BE2C (cell line): ENCODE measurements around the gene STARD13.

Source experiments
- DNase-seq: peaks from one replicate; pipeline ENCODE4 v3.0.0-alpha.2; 2020
- H3K27me3 ChIP-seq: fragments of 250-450 bp; sonication (Bioruptor Pico); 2 replicates; pipeline ENCODE4 v1.5.1; 2020; ENCODE audit warnings: mild to moderate bottlenecking
- H3K36me3 ChIP-seq: fragments of 250-450 bp; sonication (Bioruptor Pico); 2 replicates; pipeline ENCODE4 v1.5.1; 2020; ENCODE audit warnings: mild to moderate bottlenecking
- H3K4me1 ChIP-seq: fragments of 250-450 bp; sonication (Bioruptor Pico); 2 replicates; pipeline ENCODE4 v1.5.1; 2020
- H3K4me3 ChIP-seq: 2 replicates; pipeline ENCODE4 v1.5.1; 2011; ENCODE audit warnings: low read depth, low read length
- H3K9me3 ChIP-seq: fragments of 250-450 bp; sonication (Bioruptor Pico); 2 replicates; pipeline ENCODE4 v1.5.1; 2020
- TF ChIP-seq, protein P1 (sequence below): IDR thresholded peaks from 2 replicates; pipeline ENCODE4 v1.5.1; 2012; ENCODE audit warnings: mild to moderate bottlenecking, low read depth, low read length

STARD13 gene

DNA sequence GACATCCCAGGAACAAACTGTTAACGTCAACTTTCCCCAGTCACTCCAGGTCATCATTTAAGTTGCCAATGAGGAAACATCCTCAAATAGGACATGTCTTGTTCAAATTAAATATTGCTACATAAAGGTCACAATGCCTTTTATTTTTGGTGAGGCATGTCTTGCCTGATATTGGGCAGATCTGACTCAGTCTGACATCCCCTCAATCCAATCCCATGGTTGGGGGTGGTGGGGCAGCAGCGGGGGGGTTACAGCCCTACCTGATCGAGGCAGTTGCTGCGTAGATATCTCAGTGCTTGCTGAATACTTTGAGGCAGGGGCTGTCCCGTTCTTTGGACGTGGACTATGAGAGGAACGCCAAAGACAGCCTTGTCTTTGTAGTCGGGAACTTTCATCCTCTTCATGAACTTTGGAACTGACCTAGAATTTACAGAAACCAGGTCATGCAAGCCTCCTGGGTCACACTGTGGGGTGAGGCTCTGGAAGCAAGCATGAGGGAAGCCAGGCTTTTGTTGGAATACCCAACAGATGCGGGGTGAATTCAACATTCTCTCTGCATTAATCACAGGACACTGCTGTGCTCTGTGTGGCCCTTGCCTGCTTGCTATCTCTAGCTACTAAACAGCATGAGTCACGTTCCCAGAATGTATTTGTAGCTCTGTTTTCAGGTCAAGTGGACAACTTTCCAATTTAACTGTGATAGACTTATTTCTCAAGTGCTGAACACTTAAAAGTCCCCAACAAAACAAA, 159.6 kb downstream of the STARD13 start:
- H3K27me3 ChIP-seq, result no peaks in the 10 kb centered on the region
- TF ChIP-seq, protein P1, sequence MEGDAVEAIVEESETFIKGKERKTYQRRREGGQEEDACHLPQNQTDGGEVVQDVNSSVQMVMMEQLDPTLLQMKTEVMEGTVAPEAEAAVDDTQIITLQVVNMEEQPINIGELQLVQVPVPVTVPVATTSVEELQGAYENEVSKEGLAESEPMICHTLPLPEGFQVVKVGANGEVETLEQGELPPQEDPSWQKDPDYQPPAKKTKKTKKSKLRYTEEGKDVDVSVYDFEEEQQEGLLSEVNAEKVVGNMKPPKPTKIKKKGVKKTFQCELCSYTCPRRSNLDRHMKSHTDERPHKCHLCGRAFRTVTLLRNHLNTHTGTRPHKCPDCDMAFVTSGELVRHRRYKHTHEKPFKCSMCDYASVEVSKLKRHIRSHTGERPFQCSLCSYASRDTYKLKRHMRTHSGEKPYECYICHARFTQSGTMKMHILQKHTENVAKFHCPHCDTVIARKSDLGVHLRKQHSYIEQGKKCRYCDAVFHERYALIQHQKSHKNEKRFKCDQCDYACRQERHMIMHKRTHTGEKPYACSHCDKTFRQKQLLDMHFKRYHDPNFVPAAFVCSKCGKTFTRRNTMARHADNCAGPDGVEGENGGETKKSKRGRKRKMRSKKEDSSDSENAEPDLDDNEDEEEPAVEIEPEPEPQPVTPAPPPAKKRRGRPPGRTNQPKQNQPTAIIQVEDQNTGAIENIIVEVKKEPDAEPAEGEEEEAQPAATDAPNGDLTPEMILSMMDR, result no peak
- no peaks in the 10 kb centered on the region for H3K9me3 ChIP-seq
- H3K4me1 ChIP-seq, result peaks cover 14% of the 10 kb centered on the region
- DNase-seq, result peak; percentile 59
- H3K36me3 ChIP-seq, result peaks cover 4% of the 10 kb centered on the region; the same call in 1 of the 2 replicates
- H3K4me3 ChIP-seq, result no peak overlapping the region

DNA sequence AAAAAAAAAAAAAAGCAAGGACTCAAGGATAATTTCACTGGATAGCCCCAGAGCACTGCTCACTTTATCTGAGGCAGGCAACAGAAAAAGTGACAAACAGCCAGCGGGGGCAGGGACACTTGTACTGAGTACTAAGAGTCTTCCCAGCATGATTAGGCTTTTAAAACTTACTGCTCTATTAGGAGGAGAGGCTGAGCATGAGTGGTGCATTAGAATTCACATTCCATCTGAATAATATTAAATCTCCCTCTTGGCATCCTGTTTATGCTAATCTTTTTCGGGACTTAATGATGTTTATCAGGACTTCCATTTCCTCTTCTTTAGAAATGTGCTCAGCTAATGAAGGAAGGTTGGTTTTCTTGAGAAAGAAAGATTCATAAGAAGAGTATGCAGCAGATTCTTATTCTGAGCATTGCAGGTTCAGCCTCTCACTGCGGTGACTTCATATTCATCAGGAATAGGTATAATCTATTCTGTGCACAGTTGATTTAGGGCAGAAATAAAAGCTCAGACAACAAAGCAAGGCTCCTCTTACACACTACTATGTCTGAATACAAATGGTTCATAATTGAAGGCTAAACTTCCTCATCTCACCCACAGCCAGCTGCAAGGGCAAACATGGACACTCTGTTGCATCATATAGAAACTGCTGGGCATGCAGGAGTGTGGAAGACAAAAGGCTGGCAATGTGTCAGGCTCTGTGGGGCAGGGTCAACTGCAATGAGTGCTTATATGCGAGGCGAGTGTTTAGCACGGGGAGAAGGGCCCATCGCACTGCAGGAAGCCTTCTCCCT, 162.3 kb downstream of the STARD13 start:
- Histone ChIP-seq H3K4me1 (peaks cover 24% of the 10 kb centered on the region), H3K9me3 (no peaks in the 10 kb centered on the region), H3K4me3 (no peak overlapping the region), H3K27me3 (no peaks in the 10 kb centered on the region), H3K36me3 (peaks cover 4% of the 10 kb centered on the region; the same call in 1 of the 2 replicates)
- no peak for DNase-seq
- TF ChIP-seq, protein P1, result no peak

DNA sequence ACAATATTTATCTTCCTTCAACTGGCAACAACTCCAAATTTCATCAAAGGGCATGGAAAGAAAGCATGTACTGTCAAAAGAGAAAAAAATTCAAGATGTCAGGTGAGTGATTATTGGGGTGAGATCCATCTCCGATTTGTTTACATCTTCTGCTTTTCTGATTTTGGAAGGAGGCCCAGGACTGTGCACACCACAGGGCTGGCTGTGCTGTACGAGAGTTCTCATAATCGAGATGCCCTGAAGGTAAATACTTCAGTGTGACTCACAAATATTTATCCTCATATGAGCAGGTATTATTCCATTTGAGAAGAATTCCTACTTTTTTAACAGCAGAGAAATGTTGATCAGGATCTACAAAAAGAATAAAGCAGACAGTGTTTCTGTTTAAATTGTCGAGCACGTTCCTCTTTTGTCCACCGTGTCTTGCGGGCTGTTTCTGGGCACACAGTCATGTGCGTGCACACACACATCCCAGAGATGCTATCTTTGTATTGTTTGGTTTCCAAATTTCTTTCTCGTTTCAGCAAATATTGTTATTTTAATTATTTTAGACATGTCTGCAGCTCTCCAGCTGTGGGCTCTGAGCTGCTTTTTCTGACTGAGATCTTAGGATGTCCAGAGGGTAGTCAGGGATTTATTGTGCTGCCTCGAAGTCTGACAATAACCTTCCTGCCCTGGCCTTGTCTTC, 165.6 kb downstream of the STARD13 start:
- Histone ChIP-seq H3K4me3 (0 out of 2 replicates have a peak overlapping the region, but pooled peaks have one; percentile 0), H3K4me1 (peaks cover 17% of the 10 kb centered on the region), H3K27me3 (no peaks in the 10 kb centered on the region), H3K36me3 (peaks cover 4% of the 10 kb centered on the region; the same call in 1 of the 2 replicates), H3K9me3 (no peaks in the 10 kb centered on the region)
- no peak for DNase-seq
- TF ChIP-seq, protein P1, result no peak

DNA sequence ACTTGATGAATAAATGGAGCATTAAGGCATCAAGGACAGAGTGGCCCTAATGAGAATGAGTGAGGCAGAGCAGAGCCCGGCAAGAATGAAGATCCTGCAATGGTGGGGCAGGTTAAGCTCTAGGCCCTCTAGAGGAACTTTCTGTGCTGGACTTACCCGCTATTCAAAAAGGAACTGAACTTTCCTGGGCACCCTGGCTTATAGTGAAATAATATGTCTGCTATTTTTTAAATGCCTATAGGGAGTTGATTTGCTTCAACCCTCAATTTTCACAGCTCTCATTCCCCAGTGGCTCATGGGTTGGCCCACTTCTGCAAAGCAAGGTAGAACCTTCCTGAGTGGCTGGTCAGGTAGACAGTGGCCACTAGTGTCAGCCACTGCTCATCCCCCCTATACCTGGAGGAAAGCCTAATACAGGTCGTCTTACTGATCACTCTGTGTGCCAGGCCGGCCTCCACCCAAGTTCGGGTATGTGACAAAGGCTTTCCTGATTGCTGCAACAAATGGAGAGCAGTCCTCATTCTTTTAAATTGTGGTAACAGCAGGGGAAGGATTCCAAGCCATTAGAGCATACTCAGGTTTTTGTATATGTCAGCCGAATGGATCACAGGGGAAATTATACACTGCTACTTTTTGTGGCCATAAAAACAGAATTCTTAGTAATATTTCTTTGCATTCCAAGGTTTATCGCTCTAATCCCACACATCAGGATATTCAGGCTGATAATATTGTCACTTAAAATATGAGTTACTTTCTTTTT, 166.4 kb downstream of the STARD13 start:
- H3K9me3 ChIP-seq, result no peaks in the 10 kb centered on the region
- TF ChIP-seq, protein P1, result 0 out of 2 replicates have a peak, but pooled peaks have one; percentile 3
- H3K4me1 ChIP-seq, result peaks cover 15% of the 10 kb centered on the region
- peaks cover 4% of the 10 kb centered on the region; the same call in 1 of the 2 replicates for H3K36me3 ChIP-seq
- no peak for DNase-seq
- H3K4me3 ChIP-seq, result no peak overlapping the region
- no peaks in the 10 kb centered on the region for H3K27me3 ChIP-seq

DNA sequence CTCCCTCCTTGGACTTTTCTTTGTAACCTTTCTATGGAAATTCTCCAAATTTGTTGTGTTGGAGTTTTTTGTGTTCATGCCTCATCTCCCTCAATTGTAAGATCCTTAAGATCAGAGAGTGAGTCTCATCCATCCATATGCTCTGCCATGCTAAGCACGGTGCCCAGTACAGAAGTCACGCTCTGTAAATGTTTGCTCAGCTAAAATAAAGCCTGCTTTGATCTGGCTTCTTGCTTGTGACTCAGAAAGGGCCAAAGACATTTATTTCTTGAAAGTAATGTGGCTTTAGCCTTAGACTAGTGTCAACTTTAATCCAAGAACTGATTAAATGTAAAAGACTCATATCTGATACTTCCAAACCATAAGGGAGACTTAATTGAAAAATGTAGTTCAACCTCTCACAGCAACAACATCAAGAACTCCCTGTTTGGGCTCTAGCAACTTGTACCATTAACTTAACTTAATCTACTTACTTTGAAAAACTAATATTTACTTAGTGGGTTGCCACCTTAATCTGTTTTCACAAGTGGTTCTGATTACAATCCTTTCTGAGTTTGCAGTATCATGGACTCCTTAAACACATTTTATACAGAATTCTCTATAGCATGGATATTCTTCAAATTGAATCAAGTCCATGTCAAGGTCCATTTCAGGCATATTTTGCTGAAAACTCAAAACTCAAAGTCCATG, 169.1 kb downstream of the STARD13 start:
- no peaks in the 10 kb centered on the region for H3K9me3 ChIP-seq
- H3K36me3 ChIP-seq, result no peaks in the 10 kb centered on the region
- TF ChIP-seq, protein P1, result no peak
- H3K4me3 ChIP-seq, result no peak overlapping the region
- DNase-seq, result no peak
- H3K27me3 ChIP-seq, result no peaks in the 10 kb centered on the region
- peaks cover 10% of the 10 kb centered on the region for H3K4me1 ChIP-seq
